ENCODE measurements around the gene TRAFD1.

Gene TRAFD1

GRCh38 chr12:112161711-112162110 lies 36.4 kb downstream of the TRAFD1 start:
- DNase-seq: no peak

DNA sequence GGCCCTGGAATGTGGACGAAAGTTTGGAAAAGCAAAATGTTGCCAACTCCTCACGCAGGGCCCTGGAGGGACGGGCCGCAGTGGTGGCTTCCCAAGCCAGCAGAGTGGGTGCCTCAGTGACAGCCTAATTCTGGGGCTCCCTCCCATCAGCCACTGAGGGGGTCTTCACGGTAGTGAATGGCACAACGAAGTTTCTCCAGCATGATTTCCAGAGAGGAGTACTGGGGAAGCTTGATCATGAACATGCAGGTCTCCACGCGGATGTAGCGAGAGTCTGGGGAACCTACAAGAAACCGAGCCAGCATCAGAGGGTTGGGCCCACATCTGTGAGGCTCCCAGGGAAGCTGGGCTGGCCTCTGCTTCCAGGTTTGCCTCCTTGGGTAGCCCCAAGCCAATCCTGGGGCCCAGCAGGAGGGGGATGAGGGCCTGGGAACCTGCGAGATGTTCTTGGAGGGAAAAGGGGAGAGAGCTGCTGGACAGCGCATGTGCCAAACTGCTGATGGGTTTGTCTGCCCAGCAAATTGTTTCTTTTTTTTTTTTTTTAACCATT lies 37.0 kb downstream of the TRAFD1 start:
- DNase-seq: no peak

- DNase-seq: no peak
These were observed 37.7 kb downstream of the TRAFD1 start for GRCh38 chr12:112163056-112163455.

DNA sequence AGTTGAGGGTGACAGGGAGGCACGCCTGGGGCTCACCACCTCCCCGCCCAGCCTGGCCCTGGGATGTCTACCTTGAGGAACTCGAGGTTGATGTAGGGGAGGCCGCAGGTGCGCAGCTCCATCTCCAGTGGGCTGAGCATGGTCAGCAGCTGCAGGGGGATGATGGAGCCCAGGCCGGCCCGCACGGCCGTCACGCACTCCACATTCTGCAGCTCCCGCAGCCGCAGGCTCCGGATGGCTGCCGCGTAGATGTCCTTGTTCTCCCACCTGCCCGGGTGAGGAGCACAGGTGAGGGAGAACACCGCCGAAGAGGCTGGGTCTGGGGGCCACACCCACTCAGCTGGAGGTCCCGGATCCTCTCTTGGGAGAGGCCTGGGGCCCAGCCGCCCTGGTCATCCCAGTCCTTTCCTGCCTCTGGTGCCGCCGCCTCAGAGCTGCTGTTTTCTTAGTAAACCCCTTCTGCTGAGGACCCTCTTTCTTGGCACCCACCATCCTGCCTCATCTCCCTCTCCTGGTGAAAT lies 38.2 kb downstream of the TRAFD1 start:
- no peak for DNase-seq

- no peak for DNase-seq
These were observed 38.8 kb downstream of the TRAFD1 start for GRCh38 chr12:112164011-112164660.

DNA sequence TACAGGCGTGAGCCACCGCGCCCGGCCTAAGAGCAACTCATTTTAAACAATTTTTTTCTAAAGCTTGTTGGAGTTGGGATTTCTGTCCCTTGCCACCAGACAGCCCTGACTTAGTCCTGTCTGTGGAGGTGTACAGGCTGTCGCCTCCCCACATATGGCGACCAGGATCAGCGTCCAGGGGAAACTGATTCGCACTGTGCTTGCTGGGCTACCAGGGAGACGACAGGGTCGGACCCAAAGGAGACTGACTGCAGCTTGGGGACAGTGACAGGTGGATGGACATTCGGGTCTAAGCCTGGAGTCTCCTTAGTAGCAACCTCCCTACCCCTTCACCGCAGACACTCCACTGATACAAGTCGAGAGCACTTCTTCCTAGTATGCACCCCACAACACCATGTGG lies 40.3 kb downstream of the TRAFD1 start:
- DNase-seq: no peak

DNA sequence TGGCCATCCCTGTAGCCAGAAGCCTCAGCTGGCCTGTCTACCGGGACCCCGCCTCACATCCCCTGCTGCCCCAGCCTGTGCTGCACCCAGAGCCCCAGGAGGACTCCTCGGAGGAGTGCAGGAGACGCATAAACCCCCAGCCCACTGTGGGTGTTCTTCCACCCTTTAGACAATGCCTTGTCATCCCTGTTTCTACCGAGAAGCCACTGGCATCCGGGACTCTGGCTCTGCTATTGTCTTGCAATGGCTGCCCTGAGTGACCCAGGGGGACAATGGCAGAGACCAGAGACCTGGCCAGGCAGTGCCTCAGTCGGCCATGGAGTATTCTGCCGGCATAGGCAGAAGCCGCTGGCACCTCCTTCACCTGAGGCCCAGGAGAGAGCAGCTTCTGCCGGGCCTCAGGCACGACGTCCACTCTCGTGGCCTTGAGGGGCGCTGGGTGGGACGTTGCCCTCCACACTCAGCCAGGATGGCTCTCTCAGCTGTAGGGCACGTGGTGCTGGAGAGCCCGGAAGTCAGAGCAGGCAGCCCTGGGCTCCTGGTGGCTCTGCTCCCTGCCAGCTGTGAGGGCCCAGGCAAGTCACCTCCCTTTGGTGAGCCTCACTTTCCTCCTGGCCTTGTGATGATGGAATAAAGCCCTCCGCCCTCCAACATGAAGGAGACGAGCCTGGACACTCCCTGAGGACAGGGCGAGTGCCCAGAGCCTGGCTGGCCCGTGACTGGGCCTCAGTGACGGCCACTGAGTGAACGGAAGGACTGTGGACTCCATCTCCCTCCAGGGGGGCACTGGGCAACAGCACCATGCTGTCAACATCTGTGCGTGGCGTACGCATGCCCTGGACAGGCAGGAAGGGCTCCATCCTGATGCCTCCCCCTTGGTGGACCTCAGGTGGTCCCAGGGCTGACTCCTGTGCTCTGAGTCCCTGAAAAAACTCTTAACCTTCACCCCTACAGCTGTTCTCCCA lies 41.0 kb downstream of the TRAFD1 start:
- no peak for DNase-seq

GRCh38 chr12:112167031-112167461 lies 41.7 kb downstream of the TRAFD1 start:
- DNase-seq: no peak

DNA sequence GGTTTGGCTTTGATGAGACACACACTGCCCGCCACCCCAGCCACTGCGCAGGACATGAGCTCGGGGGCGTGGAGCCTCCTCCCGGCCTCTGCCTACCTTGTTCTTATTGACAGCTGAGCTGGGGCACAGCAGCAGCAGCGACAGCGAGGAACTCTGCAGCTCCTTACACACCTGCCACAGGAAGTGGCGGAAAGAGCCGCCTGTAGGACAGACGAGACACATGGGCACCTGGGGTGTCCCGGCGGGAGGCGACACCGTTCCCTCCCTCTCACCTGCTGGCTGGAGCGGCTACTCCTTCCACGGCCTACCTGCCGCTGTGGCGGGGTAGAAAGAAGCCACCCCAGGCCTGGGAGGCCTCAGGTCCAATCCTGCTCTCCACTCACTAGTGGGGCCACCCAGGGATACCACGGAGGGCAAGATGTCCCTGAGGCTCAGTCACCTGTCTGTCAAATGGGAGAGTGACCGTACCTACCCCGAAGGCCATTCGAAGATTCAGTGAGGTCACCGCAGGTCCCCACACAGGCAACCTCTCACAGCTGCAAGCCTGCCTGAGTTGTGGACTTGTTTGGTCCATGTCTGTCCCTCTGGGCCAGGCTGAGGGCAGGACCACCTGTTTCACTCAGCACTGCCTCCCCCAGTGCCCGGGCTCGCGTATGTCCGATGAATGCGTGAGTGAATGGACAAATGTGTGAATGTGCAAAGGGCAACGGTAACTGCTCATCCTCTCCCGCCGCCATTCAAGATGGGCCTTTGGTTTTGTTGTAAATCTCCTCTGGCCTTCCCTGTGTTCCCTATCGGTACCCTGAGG lies 42.6 kb downstream of the TRAFD1 start:
- DNase-seq: no peak

DNA sequence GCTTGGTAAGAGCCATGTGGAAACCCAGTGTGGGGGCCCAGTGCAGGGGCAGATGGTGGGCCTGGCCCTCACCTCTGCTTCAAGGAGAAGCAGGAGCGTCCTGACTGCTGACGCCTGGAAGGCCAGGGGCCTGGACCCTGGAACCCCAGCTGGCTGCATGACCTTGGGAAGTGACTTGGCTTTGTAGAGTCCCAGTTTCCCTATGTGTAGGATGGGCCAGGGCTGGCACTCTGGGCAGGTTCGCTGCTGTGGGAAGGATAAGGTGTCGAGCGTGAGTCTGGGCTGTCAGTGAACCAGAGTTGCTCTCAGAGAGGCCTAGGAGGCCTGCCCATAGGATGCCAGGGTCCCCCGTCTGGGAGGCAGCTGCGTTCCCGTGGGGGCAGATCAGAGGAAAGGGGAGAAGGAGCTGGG lies 43.2 kb downstream of the TRAFD1 start:
- no peak for DNase-seq

- DNase-seq: no peak
These were observed 44.0 kb downstream of the TRAFD1 start for GRCh38 chr12:112169161-112169872.

DNA sequence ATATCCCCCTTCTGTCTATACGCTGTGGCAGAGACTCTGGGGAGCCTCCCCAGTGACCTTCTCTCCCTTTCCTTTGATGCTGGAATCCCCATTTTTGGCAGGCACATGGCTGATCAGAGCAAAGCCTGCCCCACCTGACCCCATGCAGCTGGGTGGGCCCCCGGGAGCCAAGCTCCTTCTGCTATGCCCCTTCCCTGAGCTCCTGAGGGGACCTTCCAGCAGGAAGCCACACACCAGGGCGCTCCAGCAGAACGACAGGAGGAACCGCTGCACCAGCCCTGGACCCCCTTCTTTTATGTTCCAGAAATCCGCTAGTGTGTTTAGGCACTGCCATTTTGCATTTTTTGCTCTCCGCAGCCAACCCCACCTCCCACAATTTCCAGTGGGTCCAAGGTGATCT lies 44.6 kb downstream of the TRAFD1 start:
- DNase-seq: no peak

DNA sequence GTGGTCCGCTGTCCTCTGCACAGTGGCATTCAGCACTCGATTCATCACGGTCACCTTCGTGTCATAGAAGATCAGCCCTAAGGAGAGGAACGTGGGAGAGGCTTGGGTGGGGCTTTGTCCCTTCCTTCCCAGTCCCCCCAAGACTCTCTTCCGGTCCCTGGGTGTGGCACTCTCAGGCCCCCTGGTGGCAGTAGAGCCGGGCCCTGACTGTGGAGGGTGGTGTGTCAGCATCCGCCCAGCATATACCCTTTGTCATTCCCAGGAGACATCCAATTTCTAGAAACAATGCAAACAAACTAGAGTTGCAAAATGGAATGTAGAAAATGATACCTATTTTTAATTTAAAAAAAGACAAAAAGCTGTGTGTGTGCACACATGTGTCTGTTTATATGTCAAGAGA lies 45.0 kb downstream of the TRAFD1 start:
- no peak for DNase-seq

DNA sequence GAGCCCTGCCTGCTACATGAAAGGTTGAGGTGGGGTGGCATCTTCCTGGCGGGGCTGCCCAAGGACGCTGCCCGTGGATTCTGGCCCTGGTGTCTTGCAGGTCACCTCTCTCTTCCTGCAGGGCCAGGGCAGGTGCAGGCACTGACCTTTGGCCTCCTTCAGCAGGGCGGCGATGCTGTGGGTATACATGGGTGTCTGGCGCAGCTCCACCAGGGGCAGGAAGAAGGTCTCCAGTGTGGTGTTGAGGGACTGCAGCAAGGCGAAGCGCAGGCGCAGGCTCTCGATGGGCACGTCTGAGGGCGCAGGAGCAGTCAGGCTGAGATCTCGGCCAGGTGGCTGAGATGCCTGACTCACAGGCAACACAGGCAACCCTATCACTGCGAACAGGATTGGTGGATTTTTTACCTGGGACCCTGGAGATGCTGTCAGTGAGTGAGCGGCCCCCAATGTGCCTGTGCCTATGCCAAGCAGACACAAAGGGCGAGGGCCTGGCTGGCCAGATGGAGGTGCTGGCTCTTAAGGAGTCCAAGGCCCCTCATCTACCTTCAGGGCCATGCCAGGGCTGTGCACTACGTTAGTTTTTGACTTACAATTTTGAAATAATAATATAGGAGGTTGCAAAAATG lies 45.7 kb downstream of the TRAFD1 start:
- DNase-seq: no peak

GRCh38 chr12:112172556-112173324 lies 47.4 kb downstream of the TRAFD1 start:
- DNase-seq: no peak

DNA sequence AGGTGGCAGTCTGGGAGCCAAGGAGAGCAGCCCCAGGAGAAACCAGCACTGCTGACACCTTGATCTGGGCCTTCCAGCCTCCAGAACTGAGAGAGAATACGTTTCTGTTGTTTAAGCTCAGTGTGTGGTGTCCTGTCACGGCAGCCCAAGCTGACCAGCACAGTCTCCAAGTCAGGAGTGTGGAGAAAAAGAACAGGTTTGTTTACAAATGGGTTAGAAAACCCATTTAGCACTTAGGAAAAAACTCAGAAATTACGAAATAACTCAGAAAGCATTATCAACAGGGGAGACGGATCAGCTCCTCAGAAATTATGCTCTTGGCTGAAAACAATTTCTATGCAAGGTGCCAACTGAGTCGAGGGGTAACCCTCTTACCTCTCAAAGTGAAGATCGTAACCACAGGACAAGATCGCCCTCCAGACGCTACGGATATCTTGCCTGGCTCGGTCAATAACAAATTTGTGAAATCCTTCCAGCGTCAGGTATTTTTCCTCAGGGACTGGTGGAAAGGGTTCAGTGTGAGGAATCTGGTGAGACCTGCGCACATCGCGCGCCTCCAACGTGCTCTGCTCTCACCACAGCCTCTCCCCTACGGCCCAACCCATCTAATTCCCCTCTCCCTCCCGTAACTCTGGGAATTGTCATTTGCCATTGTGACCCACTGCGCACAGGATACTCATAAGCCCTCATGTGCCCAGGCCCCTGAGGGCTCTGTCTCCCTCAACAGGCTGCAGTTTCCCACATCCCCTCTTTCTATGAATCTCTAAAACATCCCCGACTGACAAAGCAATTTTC lies 50.2 kb downstream of the TRAFD1 start:
- DNase-seq: no peak

- no peak for DNase-seq
These were observed 51.1 kb downstream of the TRAFD1 start for GRCh38 chr12:112176321-112177010.

DNA sequence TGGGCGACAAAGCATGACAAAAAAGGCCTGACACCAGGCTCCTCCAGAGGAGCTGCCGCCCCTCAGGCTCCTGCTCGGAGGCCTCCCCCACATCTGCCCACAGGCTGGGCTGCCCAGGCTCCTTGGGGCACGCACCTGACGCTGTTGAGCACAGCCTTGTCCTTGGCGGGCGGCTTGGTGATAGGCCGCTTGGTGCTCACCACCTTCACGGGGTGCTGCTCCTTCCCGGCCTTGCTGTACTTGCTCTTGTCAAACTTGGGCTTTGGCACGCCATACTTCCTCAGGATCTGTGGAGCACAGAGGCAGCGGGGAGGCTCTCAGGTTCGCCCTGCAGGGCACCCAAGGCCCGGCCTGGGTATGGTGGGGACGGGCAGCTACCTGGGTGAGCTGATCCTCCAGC lies 53.4 kb downstream of the TRAFD1 start:
- no peak for DNase-seq

DNA sequence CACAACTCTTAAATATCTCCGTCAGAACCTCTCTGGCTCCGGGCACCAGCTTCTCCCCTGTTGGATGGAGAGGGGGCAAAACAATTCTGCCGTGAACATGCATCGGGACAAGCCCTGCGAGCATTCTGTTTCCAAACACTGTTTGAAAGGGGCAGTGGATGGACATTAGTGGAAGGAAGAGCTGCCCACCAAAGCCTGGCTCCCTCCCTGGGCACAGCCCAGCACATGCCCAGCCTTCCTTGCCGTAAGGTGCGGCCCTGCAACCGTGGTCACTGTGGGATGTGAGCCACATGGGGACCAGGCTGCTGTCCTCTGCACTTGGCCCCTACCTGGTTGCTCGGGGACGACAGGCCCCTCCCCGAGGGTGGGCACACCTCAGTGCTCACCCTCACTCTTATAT lies 54.0 kb downstream of the TRAFD1 start:
- no peak for DNase-seq

Data from SHP77 (cell line).